Spleen (tissue), 7 donors: ENCODE measurements around the gene JAKMIP1.

Source experiments
- POLR2A ChIP-seq, 3 donors: fragments of 450-650 bp; IDR thresholded peaks; one replicate each; pipeline ENCODE4 v1.5.1; 2017; ENCODE audit warnings: antibody characterized with exemption in 3 of 3, mild to moderate bottlenecking in 1 of 3
- TF ChIP-seq, protein P1 (sequence below), 11 experiments: fragments of 200-600 bp in 7 of 11; fragments of 450-650 bp in 4 of 11; sonication (generic) in 4 of 11; IDR thresholded peaks in 8 of 11; conservative IDR thresholded peaks in 3 of 11; 1 replicate in 7 of 11; 2 replicates in 4 of 11; pipeline versions ENCODE4 v1.4.0 to v1.8.0; 2016 to 2021; ENCODE audit warnings: antibody characterized with exemption in 11 of 11, inconsistent platforms in 4 of 11, mild to moderate bottlenecking in 1 of 11
- donor health status: DM: no; HTN: no; CAD: no; lungs with moderate emphysema.
- donor health status: DM: no; HTN: no; CAD: no.
- donor health status: DM: no; HTN: no; CAD: no.

DNA sequence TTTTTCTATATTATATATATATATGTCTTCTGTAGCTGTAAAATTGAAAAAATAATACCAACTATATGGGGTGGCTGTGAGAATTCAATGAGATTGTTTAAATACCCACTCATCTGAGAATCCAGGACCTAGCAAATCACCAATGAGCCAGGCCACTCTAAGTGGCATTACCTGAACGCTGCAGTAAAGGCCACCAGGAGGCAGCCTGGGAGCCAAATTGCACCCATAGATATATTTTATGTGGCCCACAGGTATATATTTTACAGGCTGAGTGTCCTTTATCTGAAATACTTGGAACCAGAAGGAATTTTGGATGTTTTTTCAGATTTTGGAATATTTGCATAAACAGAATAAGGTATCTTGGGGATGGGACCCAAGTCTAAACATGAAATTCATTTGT lies 124.0 kb downstream of the JAKMIP1 start:
- TF ChIP-seq, protein P1, sequence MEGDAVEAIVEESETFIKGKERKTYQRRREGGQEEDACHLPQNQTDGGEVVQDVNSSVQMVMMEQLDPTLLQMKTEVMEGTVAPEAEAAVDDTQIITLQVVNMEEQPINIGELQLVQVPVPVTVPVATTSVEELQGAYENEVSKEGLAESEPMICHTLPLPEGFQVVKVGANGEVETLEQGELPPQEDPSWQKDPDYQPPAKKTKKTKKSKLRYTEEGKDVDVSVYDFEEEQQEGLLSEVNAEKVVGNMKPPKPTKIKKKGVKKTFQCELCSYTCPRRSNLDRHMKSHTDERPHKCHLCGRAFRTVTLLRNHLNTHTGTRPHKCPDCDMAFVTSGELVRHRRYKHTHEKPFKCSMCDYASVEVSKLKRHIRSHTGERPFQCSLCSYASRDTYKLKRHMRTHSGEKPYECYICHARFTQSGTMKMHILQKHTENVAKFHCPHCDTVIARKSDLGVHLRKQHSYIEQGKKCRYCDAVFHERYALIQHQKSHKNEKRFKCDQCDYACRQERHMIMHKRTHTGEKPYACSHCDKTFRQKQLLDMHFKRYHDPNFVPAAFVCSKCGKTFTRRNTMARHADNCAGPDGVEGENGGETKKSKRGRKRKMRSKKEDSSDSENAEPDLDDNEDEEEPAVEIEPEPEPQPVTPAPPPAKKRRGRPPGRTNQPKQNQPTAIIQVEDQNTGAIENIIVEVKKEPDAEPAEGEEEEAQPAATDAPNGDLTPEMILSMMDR (IDR thresholded peaks at IDR 0.05 in 8 of 11, conservative IDR thresholded peaks at IDR 0.05 in 3 of 11): no peak
- no peak for TF ChIP-seq POLR2A (IDR thresholded peaks at IDR 0.05)
